GM08714 (cell line): ENCODE data around the gene VGLL2.
"Not testable (repeated sequence)": the region's sequence is repeated elsewhere in the genome, so short reads cannot be mapped to it uniquely, and the experiment has no call there.

ENCODE experiments used
- H3K4me3 ChIP-seq: fragments of 200-500 bp; sonication (Bioruptor generic); 2 replicates; pipeline ENCODE4 v1.5.1; 2014; ENCODE audit warnings: mild to moderate bottlenecking, low read length, inconsistent platforms
- ZNF274 ChIP-seq: IDR thresholded peaks from 2 replicates; pipeline ENCODE4 v1.6.1; 2012; ENCODE audit warnings: mild to moderate bottlenecking, low read depth, low read length

VGLL2 gene, protein sequence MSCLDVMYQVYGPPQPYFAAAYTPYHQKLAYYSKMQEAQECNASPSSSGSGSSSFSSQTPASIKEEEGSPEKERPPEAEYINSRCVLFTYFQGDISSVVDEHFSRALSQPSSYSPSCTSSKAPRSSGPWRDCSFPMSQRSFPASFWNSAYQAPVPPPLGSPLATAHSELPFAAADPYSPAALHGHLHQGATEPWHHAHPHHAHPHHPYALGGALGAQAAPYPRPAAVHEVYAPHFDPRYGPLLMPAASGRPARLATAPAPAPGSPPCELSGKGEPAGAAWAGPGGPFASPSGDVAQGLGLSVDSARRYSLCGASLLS

DNA sequence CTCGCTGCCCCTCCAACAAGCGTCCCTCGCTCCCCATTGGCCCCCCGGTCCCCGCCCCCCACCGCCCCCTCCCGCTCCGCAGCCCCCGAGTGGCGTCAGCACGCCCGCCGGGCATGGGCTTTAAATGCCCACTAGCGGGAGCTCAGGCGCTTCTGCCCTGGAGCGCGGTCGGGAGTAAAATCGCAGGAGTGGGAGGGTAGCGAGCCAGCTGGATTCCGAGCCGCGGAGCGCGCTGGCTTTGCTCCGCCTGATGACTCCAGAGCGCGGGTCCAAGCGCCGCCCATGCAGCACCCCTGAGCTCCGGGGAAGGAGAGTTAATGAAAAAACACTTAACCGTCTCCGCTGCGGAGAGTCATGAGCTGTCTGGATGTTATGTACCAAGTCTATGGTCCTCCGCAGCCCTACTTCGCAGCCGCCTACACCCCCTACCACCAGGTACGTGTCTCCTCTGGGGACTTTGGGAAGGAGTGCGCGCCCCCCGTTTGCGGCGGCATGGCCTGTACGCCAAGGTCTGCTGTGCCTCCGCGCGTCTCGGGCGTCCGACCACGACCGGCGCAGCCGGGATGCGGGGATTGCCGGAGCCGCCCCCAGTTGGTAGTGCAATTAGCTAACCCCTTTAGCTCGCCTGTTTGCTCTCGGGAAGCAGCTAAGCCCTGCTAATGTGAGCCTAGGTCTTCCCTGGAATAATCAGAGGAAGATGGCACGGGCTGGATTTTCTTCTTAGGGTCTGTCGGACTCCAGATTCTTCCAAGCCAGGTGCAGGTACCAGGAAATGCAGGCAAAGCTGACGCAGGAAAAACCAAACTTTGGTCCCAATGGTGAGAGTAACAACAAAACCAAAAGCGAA is at the start of gene VGLL2:
VGLL2 (plus strand) TSS at position 149 of the 847 bp plus-strand sequence; CDS start at position 355, 206 bp downstream.
- no peak for TF ChIP-seq ZNF274
- peak within 1 kb of the TSS; percentile 22 for H3K4me3 ChIP-seq

DNA sequence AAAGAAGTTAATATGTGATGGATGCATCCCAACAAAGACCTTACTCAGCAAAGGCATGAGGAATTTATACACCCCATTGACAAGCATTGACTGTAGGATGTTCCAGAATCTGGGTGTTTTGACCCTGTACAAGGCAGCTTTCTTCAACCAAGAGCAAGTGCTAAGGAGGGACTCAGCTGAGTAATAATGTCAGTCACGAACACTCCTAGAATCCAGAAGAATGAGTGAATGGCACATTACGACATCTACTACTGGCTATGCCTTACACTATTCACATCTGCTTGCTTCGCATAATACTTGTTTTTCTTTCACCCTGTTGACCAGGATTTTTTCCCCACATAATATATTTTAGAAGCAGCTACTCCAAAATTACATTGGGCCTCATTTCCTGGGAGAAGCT is 42.5 kb upstream of the VGLL2 start:
- H3K4me3 ChIP-seq, result no peak overlapping the region
- no peak for TF ChIP-seq ZNF274

DNA sequence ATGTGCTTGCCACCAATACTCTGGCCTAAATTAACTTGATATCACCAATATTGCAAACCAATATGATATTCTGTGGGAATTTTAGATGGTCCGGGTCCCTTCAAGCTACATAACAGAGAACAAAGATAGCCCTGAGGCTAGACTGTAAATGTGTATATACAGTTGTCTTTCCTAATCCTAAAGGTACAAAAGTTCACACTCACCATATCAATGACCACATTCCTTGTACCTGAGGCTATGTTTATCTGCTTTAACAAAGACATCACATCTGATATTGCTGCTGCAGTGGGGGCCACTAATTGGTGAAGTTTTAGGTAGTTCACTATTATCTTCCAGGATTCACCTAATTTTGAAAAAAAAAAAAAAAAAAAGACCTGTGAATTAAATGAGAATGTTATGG is 38.6 kb upstream of the VGLL2 start:
- H3K4me3 ChIP-seq, result no peak overlapping the region
- no peak for TF ChIP-seq ZNF274

DNA sequence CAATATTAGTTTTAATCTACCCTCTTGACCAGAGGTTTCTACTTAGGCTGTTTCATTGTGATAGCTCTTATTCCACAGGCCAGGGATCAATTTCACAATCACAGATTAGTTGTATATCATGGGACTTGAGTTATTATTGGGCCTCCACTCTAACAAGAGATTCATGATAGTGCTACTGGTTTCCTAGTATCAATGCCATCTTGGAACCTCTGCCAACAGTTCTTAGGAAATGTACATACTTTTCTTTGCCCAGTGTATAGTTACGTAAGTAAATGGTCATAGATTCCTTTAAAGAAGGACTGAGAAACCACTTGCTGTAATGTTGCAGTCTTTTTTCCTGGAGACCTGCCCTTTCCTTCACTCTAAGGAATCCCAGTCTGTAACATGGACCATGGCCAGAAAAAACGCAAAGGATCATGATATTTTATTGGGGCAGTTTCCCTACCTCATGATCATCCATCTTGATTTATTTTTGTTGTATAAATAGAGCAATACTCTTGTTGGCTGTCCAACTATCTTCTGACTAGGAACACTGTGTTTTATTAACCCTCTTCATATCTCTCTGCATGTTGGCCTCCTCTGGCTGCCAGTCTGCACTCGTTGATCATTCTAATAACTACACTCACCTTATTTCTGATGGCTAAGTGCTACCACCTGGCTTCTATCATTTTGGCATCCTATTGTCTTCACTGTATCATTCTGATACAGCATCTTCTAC is 38.0 kb upstream of the VGLL2 start:
- no peak for TF ChIP-seq ZNF274
- H3K4me3 ChIP-seq, result no peak overlapping the region

DNA sequence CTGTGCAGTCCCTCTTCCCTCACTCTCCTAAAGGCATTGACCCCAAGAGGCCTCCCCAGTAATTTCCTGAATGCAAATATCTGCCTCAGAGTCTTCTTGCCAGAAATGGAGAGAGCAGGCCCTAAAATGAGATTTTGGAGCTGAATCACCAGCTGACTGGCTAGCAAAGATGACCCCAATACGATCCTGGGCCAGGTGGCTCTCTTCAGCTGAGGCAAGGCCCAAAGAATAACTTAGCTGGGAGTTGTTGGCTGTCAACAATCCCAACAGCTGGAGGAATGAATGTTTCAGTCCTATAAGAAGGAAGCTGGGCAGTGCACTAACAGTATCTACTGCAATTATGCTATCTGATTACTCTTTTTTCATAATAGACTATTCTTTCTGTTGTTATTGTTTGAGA is 37.2 kb upstream of the VGLL2 start:
- TF ChIP-seq ZNF274, result no peak

DNA sequence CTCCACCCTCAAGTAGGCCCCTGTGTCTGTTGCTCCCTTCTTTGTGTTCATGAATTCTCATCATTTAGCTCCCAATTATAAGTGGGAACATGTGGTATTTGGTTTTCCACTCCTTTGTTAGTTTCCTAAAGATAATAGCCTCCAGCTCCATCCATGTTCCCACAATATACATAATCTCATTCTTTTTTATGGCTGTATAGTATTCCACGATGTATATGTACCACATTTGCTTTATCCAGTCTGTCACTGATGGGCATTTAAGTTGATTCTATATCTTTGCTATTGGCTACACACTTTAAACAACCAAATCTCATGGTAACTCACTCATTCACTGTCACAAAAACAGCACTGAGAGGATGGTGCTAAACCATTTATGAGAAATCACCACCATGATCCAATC is 35.5 kb upstream of the VGLL2 start:
- no peak for TF ChIP-seq ZNF274
- H3K4me3 ChIP-seq, result no peak overlapping the region

More for the DNA sequence above, 37.2 kb upstream of the VGLL2 start:
- H3K4me3 ChIP-seq, result no peak overlapping the region

DNA sequence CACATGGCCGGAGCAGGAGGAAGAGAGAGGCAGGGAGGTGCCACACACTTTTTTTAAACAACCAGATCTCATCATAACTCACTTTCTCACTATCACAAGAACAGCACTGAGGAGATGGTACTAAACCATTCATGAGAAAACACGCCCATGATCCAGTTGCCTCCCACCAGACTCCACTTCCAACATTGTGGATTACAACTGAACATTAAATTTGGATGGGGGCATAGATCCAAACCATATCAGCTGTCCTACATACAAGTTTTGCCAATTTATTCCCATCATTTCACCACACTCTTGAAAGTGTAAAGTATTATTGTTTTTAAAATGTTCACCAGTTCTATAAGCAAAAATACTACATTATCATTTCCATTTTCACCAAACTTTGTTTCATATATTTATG is 33.9 kb upstream of the VGLL2 start:
- no peak for TF ChIP-seq ZNF274
- no peak overlapping the region for H3K4me3 ChIP-seq

DNA sequence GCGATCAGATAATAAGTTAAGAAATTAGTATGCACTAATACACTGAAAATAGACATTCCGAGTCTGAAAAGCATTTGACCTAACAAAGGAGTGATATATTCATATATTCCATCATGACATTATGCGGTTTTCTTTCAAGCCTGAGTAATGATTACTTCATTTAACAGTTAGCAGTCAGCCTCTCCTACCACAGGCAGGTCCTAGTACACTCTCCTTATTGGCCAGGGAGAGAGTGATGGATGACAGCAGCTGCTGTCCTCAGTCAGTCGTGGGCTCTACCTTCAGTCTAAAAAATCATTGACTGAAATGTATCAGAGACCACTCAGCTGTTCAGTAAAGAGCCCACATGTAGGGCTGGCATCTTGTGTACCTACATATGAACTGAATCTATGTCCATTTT is 33.2 kb upstream of the VGLL2 start:
- no peak overlapping the region for H3K4me3 ChIP-seq
- TF ChIP-seq ZNF274, result no peak

DNA sequence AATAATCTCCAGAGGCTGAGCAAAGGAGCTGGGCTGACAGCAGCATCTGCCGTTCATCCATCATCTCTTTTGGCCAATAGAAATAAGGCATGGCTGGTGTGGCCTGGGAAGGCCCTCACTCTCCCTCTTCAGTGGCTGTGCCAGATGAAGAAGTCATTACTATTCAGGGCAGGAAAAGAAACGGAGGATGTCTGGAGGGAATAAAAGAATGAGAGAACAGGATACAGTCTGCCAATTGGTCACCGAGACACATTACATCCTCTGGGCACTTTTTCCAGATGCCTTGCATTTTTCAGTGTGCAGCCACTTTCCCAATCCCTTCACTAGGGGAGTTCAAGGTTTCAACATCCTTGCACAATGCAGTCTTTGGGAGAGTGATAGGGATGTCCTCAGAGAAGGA is 32.2 kb upstream of the VGLL2 start:
- no peak for TF ChIP-seq ZNF274

DNA sequence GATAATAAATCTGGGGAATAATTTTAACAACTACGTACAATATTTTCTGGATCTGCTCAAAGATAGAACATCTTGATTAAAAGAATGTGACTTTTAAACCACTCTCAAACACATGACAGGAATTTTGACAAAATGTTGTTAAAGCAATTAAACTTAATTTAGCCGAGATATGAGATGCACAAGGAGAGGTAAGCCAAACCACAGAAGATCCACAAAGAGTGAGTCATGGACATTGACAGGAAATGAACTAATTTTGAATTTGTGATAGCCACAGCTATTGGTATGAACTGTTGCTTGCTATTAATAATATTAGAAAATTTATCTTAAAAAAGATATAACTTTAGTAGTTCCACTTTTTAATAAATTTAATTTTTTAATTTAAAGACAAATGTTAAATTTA is 27.8 kb upstream of the VGLL2 start:
- no peak overlapping the region for H3K4me3 ChIP-seq
- TF ChIP-seq ZNF274, result no peak

More for the DNA sequence above, 32.2 kb upstream of the VGLL2 start:
- no peak overlapping the region for H3K4me3 ChIP-seq

DNA sequence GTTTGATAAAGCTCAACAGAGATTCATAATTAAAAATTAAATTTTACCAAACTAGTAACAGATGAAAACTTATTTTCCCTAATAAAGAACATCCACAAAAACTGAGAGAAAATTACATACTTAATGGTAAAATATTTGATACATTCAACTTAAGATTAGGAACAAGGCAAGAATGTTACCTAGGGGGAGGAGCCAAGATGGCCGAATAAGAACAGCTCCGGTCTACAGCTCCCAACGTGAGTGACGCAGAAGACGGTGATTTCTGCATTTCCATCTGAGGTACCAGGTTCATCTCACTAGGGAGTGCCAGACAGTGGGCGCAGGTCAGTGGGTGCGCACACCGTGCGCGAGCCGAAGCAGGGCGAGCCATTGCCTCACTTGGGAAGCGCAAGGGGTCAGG is 20.8 kb upstream of the VGLL2 start:
- H3K4me3 ChIP-seq, result not testable (repeated sequence)

DNA sequence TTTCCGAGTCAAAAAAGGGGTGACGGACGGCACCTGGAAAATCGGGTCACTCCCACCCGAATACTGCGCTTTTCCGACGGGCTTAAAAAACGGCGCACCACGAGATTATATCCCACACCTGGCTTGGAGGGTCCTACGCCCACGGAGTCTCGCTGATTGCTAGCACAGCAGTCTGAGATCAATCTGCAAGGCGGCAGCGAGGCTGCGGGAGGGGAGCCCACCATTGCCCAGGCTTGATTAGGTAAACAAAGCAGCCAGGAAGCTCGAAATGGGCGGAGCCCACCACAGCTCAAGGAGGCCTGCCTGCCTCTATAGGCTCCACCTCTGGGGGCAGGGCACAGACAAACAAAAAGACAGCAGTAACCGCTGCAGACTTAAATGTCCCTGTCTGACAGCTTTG is 20.4 kb upstream of the VGLL2 start:
- H3K4me3 ChIP-seq, result not testable (repeated sequence)

DNA sequence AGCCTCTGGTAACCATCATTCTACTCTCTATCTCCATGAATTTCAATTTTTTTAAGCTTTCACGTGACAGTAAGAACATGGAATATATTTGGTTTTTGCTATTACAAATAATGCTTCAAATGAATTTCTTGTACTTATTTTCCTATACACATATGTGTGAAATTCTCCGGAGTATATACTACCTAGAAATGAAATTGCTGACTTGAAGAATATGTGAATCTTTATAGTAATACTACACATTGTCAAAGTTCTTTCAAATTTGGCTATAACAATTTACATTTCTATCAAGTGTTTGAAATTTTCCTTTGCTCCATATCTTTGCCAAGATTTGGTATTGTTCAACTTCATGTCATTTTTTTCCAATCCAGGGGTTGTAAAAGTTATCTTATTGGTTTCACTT is 11.6 kb upstream of the VGLL2 start:
- H3K4me3 ChIP-seq, result no peak overlapping the region
- no peak for TF ChIP-seq ZNF274

DNA sequence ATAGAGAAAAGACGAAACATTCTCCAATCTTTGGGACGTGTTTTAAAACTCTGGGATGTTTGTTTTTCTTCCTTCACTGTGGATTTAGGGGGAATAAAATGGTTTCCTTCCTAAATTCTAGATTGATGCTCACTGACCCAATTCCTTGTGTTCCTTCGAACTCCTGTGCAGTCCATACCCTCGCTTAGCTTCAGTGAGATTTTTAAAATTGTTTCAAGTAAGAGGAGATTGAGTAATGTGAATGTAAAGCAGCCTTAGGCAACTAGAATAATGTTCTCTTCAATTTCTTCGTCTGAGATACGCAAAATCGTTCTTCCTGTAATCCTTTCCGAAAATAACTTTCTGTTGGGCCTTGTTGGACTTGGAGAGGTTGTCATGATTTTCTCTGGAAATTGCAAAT is 2.6 kb upstream of the VGLL2 start:
- no peak for TF ChIP-seq ZNF274
- H3K4me3 ChIP-seq, result no peak overlapping the region
